ENCODE data around the gene KRTAP9-1. TPM values are rescaled to one million over a fixed set of nuclear protein-coding genes. Genes with fewer than 3 reads are reported as not detected.

KRTAP9-1 gene
- polyA plus RNA-seq, 3 donors, result not detected

- intact Hi-C loops (cut with micrococcal nuclease), result no loop called here
- WGBS (ENCODE audit: insufficient coverage), result 100% methylated on average over 6 of the region's 7 CpGs
- H3K9me3 Mint-ChIP-seq, result peaks cover 0 to 2% (median 0%) of the 10 kb centered on the region in 7 donors
Measured at GRCh38 chr17:41177727-41178271, 11.9 kb upstream of the KRTAP9-1 start, which contains the start of gene KRTAP4-2. KRTAP4-2 (minus strand) TSS chr17:41178221; CDS start chr17:41178164, 57 bp downstream.

GRCh38 chr17:41178341-41178740 is 11.3 kb upstream of the KRTAP9-1 start:
- Histone ChIP-seq H4K20me1 (ENCODE audit: insufficient read depth, low read length) (no peaks in the 10 kb centered on the region), H3K9me3 (replicated peaks in 1 of 2; ENCODE audit: control insufficient read depth in 1 of 2, insufficient read depth in 1 of 2, low read length in 2 of 2) (no peaks in the 10 kb centered on the region), H3K4me3 (replicated peaks in 1 of 3; ENCODE audit: low read depth in 2 of 3, low read length in 3 of 3) (no peak overlapping the region), H2AFZ (ENCODE audit: insufficient read depth, low read depth, low read length, poor library complexity, severe bottlenecking) (no peak overlapping the region), H3K27ac (ENCODE audit: low read depth in 1 of 2, low read length in 2 of 2) (no peak overlapping the region), H3K4me2 (replicated peaks; ENCODE audit: extremely low read depth, low read length, poor library complexity, severe bottlenecking) (no peak overlapping the region), H3K36me3 (replicated peaks in 1 of 2; ENCODE audit: control insufficient read depth in 1 of 2, insufficient read depth in 2 of 2, low read length in 2 of 2) (no peaks in the 10 kb centered on the region), H3K79me2 (ENCODE audit: insufficient read depth, low read length) (no peaks in the 10 kb centered on the region), H3K4me1 (ENCODE audit: control insufficient read depth in 1 of 2, insufficient read depth in 2 of 2, low read length in 2 of 2) (peaks cover 0 to 10% of the 10 kb centered on the region in 2 donors), H3K9ac (ENCODE audit: insufficient read depth, low read length, poor library complexity, severe bottlenecking) (no peak overlapping the region), H3K27me3 (ENCODE audit: control insufficient read depth in 2 of 2, insufficient read depth in 2 of 2, low read length in 2 of 2) (no peaks in the 10 kb centered on the region)
- H3K4me1 Mint-ChIP-seq, result peaks cover 18% of the 10 kb centered on the region
- H3K27me3 Mint-ChIP-seq (ENCODE audit: low read depth in 3 of 3), result peaks cover 0 to 6% (median 3%) of the 10 kb centered on the region in 3 donors
- no peak overlapping the region for H3K27ac Mint-ChIP-seq
- no peaks in the 10 kb centered on the region for H3K36me3 Mint-ChIP-seq
- 100% methylated on average over 2 of the region's 3 CpGs for WGBS (ENCODE audit: insufficient coverage)
- peak; percentile 1 to 52 (median 3) for DNase-seq
- no peak overlapping the region for H3K4me3 Mint-ChIP-seq
- no peak for TF ChIP-seq CTCF (IDR thresholded peaks at IDR 0.05)
- peaks cover 0 to 2% (median 0%) of the 10 kb centered on the region in 7 donors for H3K9me3 Mint-ChIP-seq
- intact Hi-C loops (cut with micrococcal nuclease), result no loop called here

More at GRCh38 chr17:41177727-41178271, 11.9 kb upstream of the KRTAP9-1 start, which contains the start of gene KRTAP4-2:
- peaks cover 0 to 6% (median 3%) of the 10 kb centered on the region in 3 donors for H3K27me3 Mint-ChIP-seq (ENCODE audit: low read depth in 3 of 3)
- Histone ChIP-seq H2AFZ (ENCODE audit: insufficient read depth, low read depth, low read length, poor library complexity, severe bottlenecking) (no peak within 1 kb of the TSS), H3K4me2 (replicated peaks; ENCODE audit: extremely low read depth, low read length, poor library complexity, severe bottlenecking) (no peak within 1 kb of the TSS), H3K9ac (ENCODE audit: insufficient read depth, low read length, poor library complexity, severe bottlenecking) (no peak within 1 kb of the TSS), H3K9me3 (replicated peaks in 1 of 2; ENCODE audit: control insufficient read depth in 1 of 2, insufficient read depth in 1 of 2, low read length in 2 of 2) (no peaks in the 10 kb centered on the region), H3K27me3 (ENCODE audit: control insufficient read depth in 2 of 2, insufficient read depth in 2 of 2, low read length in 2 of 2) (no peaks in the 10 kb centered on the region), H3K4me1 (ENCODE audit: control insufficient read depth in 1 of 2, insufficient read depth in 2 of 2, low read length in 2 of 2) (peaks cover 0 to 10% of the 10 kb centered on the region in 2 donors), H4K20me1 (ENCODE audit: insufficient read depth, low read length) (no peaks in the 10 kb centered on the region), H3K36me3 (replicated peaks in 1 of 2; ENCODE audit: control insufficient read depth in 1 of 2, insufficient read depth in 2 of 2, low read length in 2 of 2) (no peaks in the 10 kb centered on the region), H3K27ac (ENCODE audit: low read depth in 1 of 2, low read length in 2 of 2) (no peak within 1 kb of the TSS), H3K4me3 (replicated peaks in 1 of 3; ENCODE audit: low read depth in 2 of 3, low read length in 3 of 3) (no peak within 1 kb of the TSS), H3K79me2 (ENCODE audit: insufficient read depth, low read length) (no peaks in the 10 kb centered on the region)
- no peaks in the 10 kb centered on the region for H3K36me3 Mint-ChIP-seq
- no peak for DNase-seq
- no peak within 1 kb of the TSS for H3K4me3 Mint-ChIP-seq
- no peak for TF ChIP-seq CTCF (IDR thresholded peaks at IDR 0.05)
- H3K4me1 Mint-ChIP-seq, result peaks cover 19% of the 10 kb centered on the region
- H3K27ac Mint-ChIP-seq, result peak within 1 kb of the TSS in 1 of 7 donors; percentile 1

All from CD14-positive monocyte (primary cell).